Left ventricle myocardium inferior (tissue), 1 donor: ENCODE data around the gene SRR. TPM values are rescaled to one million over a fixed set of nuclear protein-coding genes. Genes with fewer than 3 reads are reported as not detected.
"Not testable (repeated sequence)": the region's sequence is repeated elsewhere in the genome, so short reads cannot be mapped to it uniquely, and the experiment has no call there.

Experiments
- DNase-seq: peaks from one replicate; pipeline ENCODE4 v3.0.0-alpha.2; 2020
- H3K27ac ChIP-seq: fragments of 200-600 bp; replicated peaks from 2 replicates; pipeline ENCODE4 v1.8.0; 2021
- H3K27me3 ChIP-seq: fragments of 200-600 bp; 2 replicates; pipeline ENCODE4 v1.8.0; 2021; ENCODE audit warnings: low read depth
- H3K36me3 ChIP-seq: fragments of 200-600 bp; 2 replicates; pipeline ENCODE4 v1.8.0; 2021
- H3K4me1 ChIP-seq: fragments of 200-600 bp; 2 replicates; pipeline ENCODE4 v1.8.0; 2021
- H3K4me3 ChIP-seq: fragments of 200-600 bp; 2 replicates; pipeline ENCODE4 v1.8.0; 2021; ENCODE audit warnings: mild to moderate bottlenecking, moderate library complexity
- H3K9me3 ChIP-seq: fragments of 200-600 bp; replicated peaks from 2 replicates; pipeline ENCODE4 v1.8.0; 2021
- CTCF ChIP-seq: fragments of 200-600 bp; IDR thresholded peaks from 2 replicates; pipeline ENCODE4 v1.8.0; 2021; ENCODE audit warnings: antibody characterized with exemption, mild to moderate bottlenecking, borderline replicate concordance
- intact Hi-C: fragments of 100-400 bp; cut with micrococcal nuclease; formaldehyde crosslinking; loops from one replicate; pipeline ENCODE4 v1.11.0; 2022
- long read RNA-seq: library from polyadenylated mRNA; unstranded; transcript quantifications from one replicate; pipeline ENCODE4 v2.0.0, GENCODE V29; 2021
- total RNA-seq: library from RNA; stranded (reverse); fragmentation: NEBNext Ultra II Directional; extraction: Animal tissue kit (Norgen Biotek cat#: 25700); gene quantifications from one replicate; pipeline ENCODE4 v1.2.1, GENCODE V29; 2021
- donor health status: DM: no; HTN: yes; CAD: no; lungs with severe emphysema.

SRR gene, protein sequence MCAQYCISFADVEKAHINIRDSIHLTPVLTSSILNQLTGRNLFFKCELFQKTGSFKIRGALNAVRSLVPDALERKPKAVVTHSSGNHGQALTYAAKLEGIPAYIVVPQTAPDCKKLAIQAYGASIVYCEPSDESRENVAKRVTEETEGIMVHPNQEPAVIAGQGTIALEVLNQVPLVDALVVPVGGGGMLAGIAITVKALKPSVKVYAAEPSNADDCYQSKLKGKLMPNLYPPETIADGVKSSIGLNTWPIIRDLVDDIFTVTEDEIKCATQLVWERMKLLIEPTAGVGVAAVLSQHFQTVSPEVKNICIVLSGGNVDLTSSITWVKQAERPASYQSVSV
- total RNA-seq, result 8.2 TPM
- long read RNA-seq, transcript SRR-201 (8 exons, 2,728 nt), result major isoform, 7 of 8 reads
- long read RNA-seq, partial matches to known transcripts, result 0 of 8 reads
- long read RNA-seq, other reads (novel, unspliced or antisense), result 1 of 8 reads

DNA sequence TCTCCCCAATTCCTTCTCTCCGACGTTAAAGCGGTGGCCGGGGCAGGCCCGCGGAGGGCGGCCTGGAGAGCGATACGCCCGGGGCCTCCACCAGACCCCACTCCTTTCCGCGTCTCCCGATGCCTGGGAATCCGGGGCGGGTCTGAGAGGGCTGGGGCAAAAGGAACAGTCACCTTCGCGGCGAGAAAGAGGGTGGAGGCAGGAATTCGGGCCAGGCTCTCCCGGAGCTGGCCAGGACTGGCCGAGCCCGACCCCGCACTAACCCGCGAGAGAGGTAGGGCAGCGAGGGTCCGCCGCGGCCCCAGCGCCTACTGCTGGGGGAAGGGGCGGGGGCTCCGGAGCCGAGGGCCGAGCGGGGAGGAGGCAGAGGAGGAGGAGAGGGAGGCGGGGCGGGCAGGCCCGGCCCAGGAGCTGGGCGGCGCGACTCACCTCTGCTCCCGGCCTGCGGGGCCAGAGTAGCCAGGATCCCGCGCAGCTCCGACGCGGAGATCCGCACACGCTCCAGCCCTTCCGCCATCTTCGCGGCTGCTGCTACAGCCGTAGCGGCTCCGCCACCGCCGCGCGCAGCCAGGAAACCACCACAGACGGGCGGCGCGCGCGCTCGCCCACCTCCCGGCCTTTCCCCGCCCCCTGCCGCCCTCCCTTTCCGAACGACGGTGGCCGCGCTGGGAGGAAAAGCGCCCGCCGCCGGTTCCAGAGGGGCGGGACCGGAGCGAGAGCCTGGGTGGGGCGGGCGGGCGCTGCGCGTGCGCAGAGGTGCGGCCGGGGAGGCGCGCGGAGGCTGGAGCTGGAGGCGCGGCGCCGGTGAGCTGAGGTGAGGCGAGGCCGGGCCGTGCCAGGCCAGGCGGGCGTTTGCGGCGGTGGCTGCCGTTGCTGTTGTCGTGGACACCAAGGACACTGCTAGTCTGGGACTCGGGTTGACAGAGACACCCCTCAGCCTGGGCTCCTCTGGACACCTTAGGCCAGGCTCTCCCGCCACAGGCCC lies at the start of gene SRR, which contains the start of gene SMG6:
Gene SRR (plus strand): TSS at position 747 of the 985 bp plus-strand sequence. CDS start 11,611 bp downstream, outside the sequence.
Gene SMG6 (minus strand): TSS at position 582 of the 985 bp plus-strand sequence. CDS start 65 bp downstream, at position 517.
- peaks cover 37% of the 10 kb centered on the region for H3K4me1 ChIP-seq
- H3K9me3 ChIP-seq, result no peaks in the 10 kb centered on the region
- peak within 1 kb of the TSS; percentile 93 for H3K4me3 ChIP-seq
- no peak for TF ChIP-seq CTCF
- H3K36me3 ChIP-seq, result peaks cover 20% of the 10 kb centered on the region
- intact Hi-C loops, result no loop called here
- H3K27ac ChIP-seq, result peak within 1 kb of the TSS; percentile 96
- peak; percentile 94 for DNase-seq
- H3K27me3 ChIP-seq, result no peaks in the 10 kb centered on the region

DNA sequence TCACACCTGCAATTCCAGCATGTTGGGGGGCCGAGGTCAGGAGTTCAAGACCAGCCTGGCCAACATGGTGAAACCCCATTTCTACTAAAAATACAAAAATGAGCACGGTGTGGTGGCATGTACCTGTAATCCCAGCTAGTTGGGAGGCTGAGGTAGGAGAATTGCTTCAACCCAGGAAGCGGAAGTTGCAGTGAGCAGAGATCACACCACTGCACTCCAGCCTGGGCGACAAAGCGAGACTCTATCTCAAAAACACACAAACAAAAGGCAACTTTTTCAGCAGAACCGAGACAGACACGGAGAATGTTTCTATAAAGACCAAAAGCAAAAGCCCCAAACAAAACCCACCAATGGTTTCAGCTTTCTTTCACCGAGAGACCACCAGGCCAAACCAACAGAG lies 44.9 kb upstream of the SRR start:
- Histone ChIP-seq H3K36me3 (peaks cover 19% of the 10 kb centered on the region), H3K4me1 (peaks cover 17% of the 10 kb centered on the region)
- H3K27ac ChIP-seq, intact Hi-C loops, H3K27me3 ChIP-seq, DNase-seq, H3K4me3 ChIP-seq, H3K9me3 ChIP-seq: not testable (repeated sequence)

DNA sequence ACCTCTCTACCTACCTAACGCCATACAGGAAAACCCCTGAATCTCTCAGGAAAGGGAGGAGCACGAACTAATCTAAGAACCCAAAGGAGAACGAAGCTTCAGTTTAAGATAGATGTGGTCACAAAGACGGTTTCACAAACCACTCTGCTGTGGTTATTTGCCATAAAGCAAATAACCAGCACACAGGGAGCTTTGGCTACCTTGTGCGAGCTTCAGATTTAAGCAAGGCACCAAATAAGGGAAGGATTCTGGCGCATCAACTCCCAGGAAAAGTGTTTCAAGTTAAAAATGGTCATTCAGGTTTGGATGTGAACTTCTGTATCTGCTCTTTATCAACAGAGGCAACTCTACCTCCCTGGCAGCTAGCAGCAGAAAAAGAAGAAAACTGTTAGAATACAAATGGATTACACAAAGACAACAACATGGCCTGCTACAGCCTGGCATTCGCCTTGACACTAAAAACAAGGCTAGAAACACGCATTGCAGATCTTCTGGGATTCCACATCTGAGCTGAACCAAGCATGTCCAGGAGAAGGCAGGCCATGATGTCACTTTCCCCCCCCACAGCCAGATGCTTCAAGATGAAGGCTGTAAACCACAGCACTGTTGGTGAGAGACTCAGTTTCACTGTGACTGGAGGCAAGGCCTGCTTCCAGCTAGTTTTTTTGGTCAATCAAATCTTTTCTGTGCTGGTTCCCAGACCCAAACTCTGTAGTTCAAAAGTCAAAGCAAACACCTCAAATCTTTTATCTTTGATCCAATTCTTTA lies 43.8 kb upstream of the SRR start:
- H3K9me3 ChIP-seq, result no peaks in the 10 kb centered on the region
- peaks cover 13% of the 10 kb centered on the region for H3K36me3 ChIP-seq
- no peak overlapping the region for H3K27ac ChIP-seq
- TF ChIP-seq CTCF, result no peak
- intact Hi-C loops, result no loop called here
- H3K4me1 ChIP-seq, result peaks cover 25% of the 10 kb centered on the region
- no peak for DNase-seq
- no peak overlapping the region for H3K4me3 ChIP-seq
- H3K27me3 ChIP-seq, result no peaks in the 10 kb centered on the region

DNA sequence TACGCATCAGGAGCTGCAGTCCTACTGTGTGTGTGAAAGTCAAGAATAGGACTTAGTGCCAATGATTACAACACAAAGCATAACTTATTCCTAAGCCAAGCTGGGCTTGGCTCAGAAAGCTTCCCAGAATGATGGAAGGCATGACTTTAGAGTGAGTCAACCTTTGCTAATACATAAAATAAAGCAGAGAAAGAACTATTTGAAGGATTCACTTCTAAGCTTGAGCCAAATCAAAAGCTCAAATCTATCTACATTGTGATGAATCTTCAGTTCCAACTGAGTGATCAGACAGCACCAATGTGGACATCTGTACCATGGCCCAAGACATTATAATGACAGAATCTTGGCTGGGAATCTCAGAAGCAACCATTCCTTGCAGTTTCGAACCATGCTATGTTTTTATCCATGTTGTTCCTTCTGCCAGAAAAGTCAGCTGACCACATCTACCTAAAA lies 41.6 kb upstream of the SRR start:
- no peaks in the 10 kb centered on the region for H3K27me3 ChIP-seq
- H3K27ac ChIP-seq, result no peak overlapping the region
- H3K36me3 ChIP-seq, result peaks cover 7% of the 10 kb centered on the region
- H3K9me3 ChIP-seq, result no peaks in the 10 kb centered on the region
- intact Hi-C loops, result no loop called here
- TF ChIP-seq CTCF, result no peak
- H3K4me1 ChIP-seq, result peaks cover 28% of the 10 kb centered on the region
- no peak overlapping the region for H3K4me3 ChIP-seq
- no peak for DNase-seq

DNA sequence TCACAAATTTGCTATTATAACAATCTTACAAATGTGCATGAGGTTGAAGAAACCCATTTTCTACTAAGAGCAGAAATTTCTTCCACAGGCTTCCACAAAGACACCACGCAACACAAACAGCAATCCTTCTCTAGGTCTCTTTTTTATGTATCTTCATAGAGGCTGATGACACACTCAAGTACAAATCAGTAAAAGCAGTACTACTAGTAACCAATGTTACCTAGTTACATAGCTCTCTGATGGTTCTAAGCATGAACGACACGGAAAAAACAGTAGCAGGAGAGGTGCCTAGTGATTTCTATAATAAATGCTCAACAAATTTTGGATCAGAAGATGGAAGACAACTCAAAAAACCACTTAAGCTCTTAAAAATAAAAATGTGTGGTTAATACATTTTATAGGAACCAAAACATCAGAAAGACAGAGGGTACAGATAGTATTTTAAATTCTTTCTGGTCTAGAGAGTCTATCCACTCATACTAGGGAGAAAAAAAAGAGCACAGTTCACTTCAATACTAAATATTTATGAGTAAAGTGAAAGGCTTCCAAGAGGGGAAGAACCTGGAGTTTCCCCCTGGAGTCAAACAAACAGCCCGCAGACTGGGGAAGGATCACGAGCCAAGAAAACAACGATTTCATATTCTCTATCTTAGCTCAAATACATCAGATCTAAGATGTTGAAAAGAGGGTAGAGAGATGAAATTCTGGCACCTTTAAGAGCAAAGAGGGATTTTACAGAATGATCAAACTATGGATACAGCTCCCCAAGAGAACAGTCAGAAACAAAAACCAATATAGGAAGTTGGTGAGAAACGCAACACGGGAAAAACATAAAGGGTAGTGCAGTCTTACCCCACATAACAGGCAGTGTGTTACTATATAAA lies 40.3 kb upstream of the SRR start:
- H3K27ac ChIP-seq, result no peak overlapping the region
- peaks cover 11% of the 10 kb centered on the region for H3K36me3 ChIP-seq
- no peak overlapping the region for H3K4me3 ChIP-seq
- intact Hi-C loops, result no loop called here
- no peak for DNase-seq
- peaks cover 29% of the 10 kb centered on the region for H3K4me1 ChIP-seq
- no peaks in the 10 kb centered on the region for H3K27me3 ChIP-seq
- H3K9me3 ChIP-seq, result no peaks in the 10 kb centered on the region
- TF ChIP-seq CTCF, result no peak
